Measurements from ENCODE around the gene CNOT8. TPM values are rescaled to one million over a fixed set of nuclear protein-coding genes. Genes with fewer than 3 reads are reported as not detected.
"Not testable (repeated sequence)": the region's sequence is repeated elsewhere in the genome, so short reads cannot be mapped to it uniquely, and the experiment has no call there.

CNOT8 gene
- total and polyA plus RNA-seq, 9 donors = 34.0 to 51.0 (median 40.5) TPM

DNA sequence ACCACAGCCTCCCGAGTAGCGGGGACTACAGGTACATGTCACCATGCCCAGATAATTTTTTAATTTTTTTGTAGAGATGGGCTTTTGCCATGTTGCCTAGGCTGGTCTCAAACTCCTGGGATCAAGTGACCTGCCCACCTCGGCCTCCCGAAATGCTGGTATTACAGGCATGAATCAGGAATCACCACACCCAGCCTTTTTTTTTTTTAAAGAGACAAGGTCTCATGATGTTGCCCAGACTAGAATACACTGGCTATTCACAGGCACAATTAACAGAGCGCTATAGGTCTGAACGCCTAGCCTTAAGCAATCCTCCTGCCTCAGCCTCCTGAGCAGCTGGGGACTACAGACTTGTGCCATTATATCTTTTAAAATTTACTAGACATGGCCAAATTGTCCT lies 43.5 kb downstream of the CNOT8 start:
- no peaks in the 10 kb centered on the region for H3K9me3 ChIP-seq
- TF ChIP-seq EP300 (IDR thresholded peaks at IDR 0.05) = no peak
- no peak for TF ChIP-seq POLR2A (IDR thresholded peaks at IDR 0.05)
- TF ChIP-seq, protein P1, sequence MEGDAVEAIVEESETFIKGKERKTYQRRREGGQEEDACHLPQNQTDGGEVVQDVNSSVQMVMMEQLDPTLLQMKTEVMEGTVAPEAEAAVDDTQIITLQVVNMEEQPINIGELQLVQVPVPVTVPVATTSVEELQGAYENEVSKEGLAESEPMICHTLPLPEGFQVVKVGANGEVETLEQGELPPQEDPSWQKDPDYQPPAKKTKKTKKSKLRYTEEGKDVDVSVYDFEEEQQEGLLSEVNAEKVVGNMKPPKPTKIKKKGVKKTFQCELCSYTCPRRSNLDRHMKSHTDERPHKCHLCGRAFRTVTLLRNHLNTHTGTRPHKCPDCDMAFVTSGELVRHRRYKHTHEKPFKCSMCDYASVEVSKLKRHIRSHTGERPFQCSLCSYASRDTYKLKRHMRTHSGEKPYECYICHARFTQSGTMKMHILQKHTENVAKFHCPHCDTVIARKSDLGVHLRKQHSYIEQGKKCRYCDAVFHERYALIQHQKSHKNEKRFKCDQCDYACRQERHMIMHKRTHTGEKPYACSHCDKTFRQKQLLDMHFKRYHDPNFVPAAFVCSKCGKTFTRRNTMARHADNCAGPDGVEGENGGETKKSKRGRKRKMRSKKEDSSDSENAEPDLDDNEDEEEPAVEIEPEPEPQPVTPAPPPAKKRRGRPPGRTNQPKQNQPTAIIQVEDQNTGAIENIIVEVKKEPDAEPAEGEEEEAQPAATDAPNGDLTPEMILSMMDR (IDR thresholded peaks at IDR 0.05) = no peak
- WGBS, 3 donors = 85 to 91% (median 91%) methylated on average over 6 of the region's 6 CpGs
- H3K4me3 ChIP-seq = no peak overlapping the region
- no peaks in the 10 kb centered on the region for H3K4me1 ChIP-seq (ENCODE audit: insufficient read depth)
- no peaks in the 10 kb centered on the region for H3K27me3 ChIP-seq
- intact Hi-C loops (cut with DNase I) = no loop called here
- no peak overlapping the region for H3K27ac ChIP-seq
- H3K36me3 ChIP-seq = no peaks in the 10 kb centered on the region
- no peak for DNase-seq

DNA sequence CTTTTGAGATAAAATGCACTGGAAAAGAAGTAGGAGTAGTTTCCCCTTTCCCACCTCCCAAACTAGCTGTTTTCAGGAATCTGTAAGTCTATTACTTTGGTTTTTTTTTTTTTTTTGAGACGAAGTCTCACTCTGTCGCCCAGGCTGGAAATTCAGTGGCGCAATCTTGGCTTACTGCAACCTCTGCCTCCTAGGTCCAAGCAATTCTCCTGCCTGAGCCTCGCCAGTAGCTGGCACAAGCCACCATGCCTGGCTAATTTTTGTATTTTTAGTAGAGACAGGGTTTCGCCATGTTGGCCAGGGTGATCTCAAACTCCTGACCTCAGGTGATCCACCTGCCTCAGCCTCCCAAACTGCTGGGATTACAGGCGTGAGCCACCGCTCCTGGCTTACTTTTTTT lies 47.2 kb downstream of the CNOT8 start:
- H3K4me3 ChIP-seq; H3K9me3 ChIP-seq; H3K4me1 ChIP-seq (ENCODE audit: insufficient read depth); intact Hi-C loops (cut with DNase I); H3K27me3 ChIP-seq; H3K27ac ChIP-seq; DNase-seq; H3K36me3 ChIP-seq: not testable (repeated sequence)
- 90 to 91% (median 90%) methylated on average over 7 of the region's 7 CpGs for WGBS, 3 donors

DNA sequence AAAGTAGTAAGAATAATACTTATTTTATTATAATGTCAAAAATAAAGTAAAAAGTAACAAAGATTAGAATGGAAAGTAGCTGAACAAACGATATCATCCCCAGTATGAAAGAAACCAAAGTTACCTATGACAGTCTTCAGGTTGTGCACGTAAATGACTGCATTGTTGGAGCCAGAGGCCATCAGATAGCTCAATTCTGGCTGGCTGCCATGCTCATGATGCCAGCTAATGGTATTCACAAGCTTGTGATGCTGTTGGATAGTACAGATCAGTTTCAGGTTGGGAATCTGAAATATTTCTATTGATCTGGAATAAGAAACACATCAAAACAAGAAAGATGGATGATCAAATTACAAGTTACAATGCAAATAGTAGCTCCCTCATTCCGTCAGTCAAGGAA lies 58.4 kb downstream of the CNOT8 start:
- DNase-seq = no peak
- WGBS, 3 donors = 81 to 86% (median 85%) methylated on average over 3 of the region's 3 CpGs
- TF ChIP-seq, protein P1 (IDR thresholded peaks at IDR 0.05) = no peak
- no peak for TF ChIP-seq EP300 (IDR thresholded peaks at IDR 0.05)
- TF ChIP-seq POLR2A (IDR thresholded peaks at IDR 0.05) = no peak
- H3K9me3 ChIP-seq = no peaks in the 10 kb centered on the region
- H3K27ac ChIP-seq = no peak overlapping the region
- intact Hi-C loops (cut with DNase I) = no loop called here
- H3K4me3 ChIP-seq = no peak overlapping the region
- no peaks in the 10 kb centered on the region for H3K36me3 ChIP-seq
- H3K4me1 ChIP-seq (ENCODE audit: insufficient read depth) = no peaks in the 10 kb centered on the region
- no peaks in the 10 kb centered on the region for H3K27me3 ChIP-seq

DNA sequence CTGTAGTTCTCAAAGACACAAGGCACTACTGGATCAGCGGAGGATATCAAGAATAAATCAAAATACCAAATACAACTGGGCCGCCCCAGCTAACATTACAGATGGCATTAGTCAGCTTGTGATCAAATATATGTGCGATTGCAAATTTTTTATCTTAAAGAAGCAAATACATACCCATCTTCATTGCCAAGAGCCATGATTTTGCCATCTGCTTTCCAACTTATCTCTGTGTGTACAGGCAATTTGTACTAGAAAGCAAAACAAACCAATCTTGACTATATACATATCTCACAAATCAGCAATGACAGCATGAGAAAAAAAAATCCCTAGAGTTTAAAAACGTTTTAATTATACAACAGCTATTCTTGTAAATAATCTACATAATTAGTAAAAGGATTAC lies 59.3 kb downstream of the CNOT8 start:
- no peak for DNase-seq
- intact Hi-C loops (cut with DNase I) = no loop called here
- Histone ChIP-seq H3K4me1 (ENCODE audit: insufficient read depth) (no peaks in the 10 kb centered on the region), H3K27me3 (no peaks in the 10 kb centered on the region), H3K27ac (no peak overlapping the region), H3K4me3 (no peak overlapping the region), H3K36me3 (no peaks in the 10 kb centered on the region), H3K9me3 (no peaks in the 10 kb centered on the region)
- TF ChIP-seq POLR2A (IDR thresholded peaks at IDR 0.05) = no peak
- TF ChIP-seq, protein P1 (IDR thresholded peaks at IDR 0.05) = no peak
- no peak for TF ChIP-seq EP300 (IDR thresholded peaks at IDR 0.05)
- 26 to 60% (median 44%) methylated on average over 4 of the region's 4 CpGs for WGBS, 3 donors

DNA sequence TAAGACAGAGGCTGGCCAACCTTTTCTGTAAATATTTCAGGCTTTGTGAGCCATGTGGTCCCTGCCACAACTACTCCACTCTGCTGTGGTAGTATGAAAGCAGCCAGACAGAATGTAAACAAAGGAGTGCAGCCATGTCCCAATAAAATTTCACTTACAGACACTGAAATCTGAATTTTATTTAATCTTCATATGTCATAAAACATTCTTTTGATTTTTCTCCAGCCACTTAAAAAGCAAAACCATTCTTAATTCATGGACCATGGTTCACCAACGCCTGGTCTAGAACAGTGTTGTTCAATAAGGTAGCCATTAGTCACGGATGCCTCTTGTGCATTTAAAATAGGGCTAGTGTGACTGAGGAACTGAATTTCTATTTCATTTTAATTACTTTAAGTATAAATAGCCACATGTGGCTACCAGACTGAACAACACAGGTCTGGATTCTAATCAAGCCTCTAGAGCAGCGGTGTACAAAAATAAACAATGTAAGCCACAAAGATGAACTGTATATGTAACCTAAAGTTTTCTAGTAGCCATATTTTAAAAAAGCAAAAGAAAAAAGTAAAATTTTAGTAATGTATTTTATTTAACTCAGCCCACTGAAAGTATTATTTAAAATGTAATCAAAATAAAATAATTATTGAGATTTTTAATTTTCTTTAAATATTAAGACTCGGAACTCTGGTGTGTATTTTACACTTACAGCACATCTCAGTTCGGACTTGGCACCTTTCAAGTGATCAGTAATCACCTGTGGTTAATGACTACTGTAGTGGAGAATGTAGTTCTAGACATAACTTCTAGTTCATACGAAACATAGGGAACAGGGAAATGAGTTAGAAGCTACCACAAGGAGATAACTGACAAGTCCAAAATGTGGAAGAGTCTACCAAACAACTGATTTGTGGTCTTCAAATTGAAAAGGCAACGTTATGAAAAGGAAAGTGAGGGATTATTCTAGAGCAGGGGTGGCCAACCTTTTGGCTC lies 65.3 kb downstream of the CNOT8 start:
- no peak for DNase-seq
- intact Hi-C loops (cut with DNase I) = no loop called here
- H3K36me3 ChIP-seq = no peaks in the 10 kb centered on the region
- 88 to 91% (median 91%) methylated on average over 7 of the region's 7 CpGs for WGBS, 3 donors
- H3K4me1 ChIP-seq (ENCODE audit: insufficient read depth) = no peaks in the 10 kb centered on the region
- H3K9me3 ChIP-seq = no peaks in the 10 kb centered on the region
- no peak overlapping the region for H3K4me3 ChIP-seq
- H3K27me3 ChIP-seq = no peaks in the 10 kb centered on the region
- TF ChIP-seq POLR2A (IDR thresholded peaks at IDR 0.05) (no peak), EP300 (IDR thresholded peaks at IDR 0.05) (no peak)
- TF ChIP-seq, protein P1 (IDR thresholded peaks at IDR 0.05) = no peak
- H3K27ac ChIP-seq = no peak overlapping the region

All from ovary (tissue), 9 donors.